Gastroesophageal sphincter (tissue), 4 donors: ENCODE measurements around the gene SCAMP5. TPM values are rescaled to one million over a fixed set of nuclear protein-coding genes. Genes with fewer than 3 reads are reported as not detected.

ENCODE experiments used
- ATAC-seq: fragments of 150-250 bp; one replicate; pipeline ENCODE4 v1.9.1; 2016; ENCODE audit warnings: mild to moderate bottlenecking, moderate library complexity
- H3K27ac ChIP-seq, 4 donors: fragments of 200-600 bp; sonication (generic) in 3 of 4; 1 replicate in 3 of 4; 2 replicates in 1 of 4; pipeline ENCODE4 v1.5.1; 2016 to 2019
- H3K27me3 ChIP-seq: fragments of 200-600 bp; sonication (generic); one replicate; pipeline ENCODE4 v1.5.1; 2019
- H3K36me3 ChIP-seq, 2 donors: fragments of 200-600 bp; sonication (generic); one replicate each; pipeline ENCODE4 v1.5.1; 2019; ENCODE audit warnings: control low read depth in 1 of 2
- H3K4me1 ChIP-seq, 3 donors: fragments of 200-600 bp; sonication (generic); 1 replicate in 2 of 3; 2 replicates in 1 of 3; pipeline ENCODE4 v1.5.1; 2016 to 2019; ENCODE audit warnings: control low read depth in 2 of 3
- H3K4me3 ChIP-seq, 2 donors: fragments of 200-600 bp; sonication (generic); one replicate each; pipeline ENCODE4 v1.5.1; 2019; ENCODE audit warnings: mild to moderate bottlenecking in 1 of 2, moderate library complexity in 1 of 2
- H3K9me3 ChIP-seq, 3 donors: fragments of 200-600 bp; sonication (generic); one replicate each; pipeline ENCODE4 v1.5.1; 2017 to 2019; ENCODE audit warnings: control low read depth in 2 of 3
- CTCF ChIP-seq, 4 experiments: fragments of 200-600 bp in 2 of 4; fragments of 450-650 bp in 2 of 4; sonication (generic) in 1 of 4; IDR thresholded peaks; one replicate each; pipeline ENCODE4 v1.5.1; 2017 to 2019; ENCODE audit warnings: antibody characterized with exemption in 4 of 4, mild to moderate bottlenecking in 2 of 4, moderate library complexity in 2 of 4
- EP300 ChIP-seq: sonication (generic); formaldehyde crosslinking; IDR thresholded peaks from one replicate; pipeline ENCODE4 v1.6.1; 2017; ENCODE audit warnings: antibody characterized with exemption, mild to moderate bottlenecking
- POLR2A ChIP-seq, 2 donors: fragments of 450-650 bp; IDR thresholded peaks; one replicate each; pipeline ENCODE4 v1.6.1; 2017; ENCODE audit warnings: antibody characterized with exemption in 2 of 2, mild to moderate bottlenecking in 2 of 2, moderate library complexity in 1 of 2
- POLR2AphosphoS5 ChIP-seq: sonication (generic); formaldehyde crosslinking; IDR thresholded peaks from one replicate; pipeline ENCODE4 v1.6.1; 2017; ENCODE audit warnings: antibody characterized with exemption
- WGBS, 2 donors: methylation state at CpG; one replicate each; pipeline ENCODE4 v1.1.5; 2018; ENCODE audit warnings: low coverage in 1 of 2; 5-methylcytosine and 5-hydroxymethylcytosine counted together
- total RNA-seq, 4 donors: library from RNA; depleted of rRNA; stranded (reverse); fragments of >200 nt; gene quantifications; one replicate each; pipeline ENCODE4 v1.1.0, GENCODE V29; 2016

The SCAMP5 gene
- total RNA-seq, 4 donors from 2014 or later = 2.2 to 10.1 (median 5.6) TPM

DNA sequence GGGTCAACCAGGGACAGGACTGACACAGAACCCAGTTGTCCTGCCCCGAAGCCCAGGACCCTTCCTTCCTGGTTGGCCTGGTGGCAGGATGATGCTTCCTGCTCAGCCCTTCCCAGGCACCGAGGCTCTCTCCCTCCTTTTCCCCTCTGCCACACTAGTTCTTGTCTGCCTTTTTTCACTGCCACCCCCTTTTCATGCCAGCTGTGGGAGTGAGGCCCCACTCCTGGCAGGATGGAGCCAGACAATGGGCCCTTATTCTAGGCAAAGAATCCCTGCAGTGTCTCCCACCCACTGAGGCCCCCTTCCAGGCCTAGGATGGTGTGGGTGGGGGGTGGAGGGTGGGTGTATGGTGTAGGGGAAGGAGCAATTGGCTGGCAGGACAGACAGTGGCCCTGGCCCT is 1.1 kb upstream of the SCAMP5 start:
- no peak overlapping the region for H3K27ac ChIP-seq
- no peaks in the 10 kb centered on the region for H3K9me3 ChIP-seq
- ATAC-seq = no peak
- no peak for TF ChIP-seq EP300
- no peak for TF ChIP-seq POLR2AphosphoS5
- peaks cover 52% of the 10 kb centered on the region for H3K27me3 ChIP-seq
- H3K4me3 ChIP-seq = no peak overlapping the region
- no peaks in the 10 kb centered on the region for H3K36me3 ChIP-seq
- H3K4me1 ChIP-seq = peaks cover 3 to 21% (median 9%) of the 10 kb centered on the region in 3 donors
- 100% methylated on average over 2 of the region's 2 CpGs; no CpG with 5 or more reads in 1 of the 2 donors for WGBS, 2 donors

- TF ChIP-seq POLR2AphosphoS5 = no peak
- TF ChIP-seq CTCF (IDR thresholded peaks at IDR 0.05) = no peak
- no peak for TF ChIP-seq POLR2A (IDR thresholded peaks at IDR 0.05)
- TF ChIP-seq EP300 = no peak
- WGBS, 2 donors = 40 to 49% methylated on average over 5 of the region's 5 CpGs
- Histone ChIP-seq H3K27ac (no peak overlapping the region), H3K9me3 (no peaks in the 10 kb centered on the region), H3K4me3 (peak overlapping the region in 1 of 2 donors; percentile 64), H3K4me1 (peaks cover 3 to 21% (median 9%) of the 10 kb centered on the region in 3 donors), H3K27me3 (peaks cover 52% of the 10 kb centered on the region), H3K36me3 (no peaks in the 10 kb centered on the region)
- ATAC-seq = no peak
These were observed 678 bp upstream of the SCAMP5 start for GRCh38 chr15:74994685-74995084.

DNA sequence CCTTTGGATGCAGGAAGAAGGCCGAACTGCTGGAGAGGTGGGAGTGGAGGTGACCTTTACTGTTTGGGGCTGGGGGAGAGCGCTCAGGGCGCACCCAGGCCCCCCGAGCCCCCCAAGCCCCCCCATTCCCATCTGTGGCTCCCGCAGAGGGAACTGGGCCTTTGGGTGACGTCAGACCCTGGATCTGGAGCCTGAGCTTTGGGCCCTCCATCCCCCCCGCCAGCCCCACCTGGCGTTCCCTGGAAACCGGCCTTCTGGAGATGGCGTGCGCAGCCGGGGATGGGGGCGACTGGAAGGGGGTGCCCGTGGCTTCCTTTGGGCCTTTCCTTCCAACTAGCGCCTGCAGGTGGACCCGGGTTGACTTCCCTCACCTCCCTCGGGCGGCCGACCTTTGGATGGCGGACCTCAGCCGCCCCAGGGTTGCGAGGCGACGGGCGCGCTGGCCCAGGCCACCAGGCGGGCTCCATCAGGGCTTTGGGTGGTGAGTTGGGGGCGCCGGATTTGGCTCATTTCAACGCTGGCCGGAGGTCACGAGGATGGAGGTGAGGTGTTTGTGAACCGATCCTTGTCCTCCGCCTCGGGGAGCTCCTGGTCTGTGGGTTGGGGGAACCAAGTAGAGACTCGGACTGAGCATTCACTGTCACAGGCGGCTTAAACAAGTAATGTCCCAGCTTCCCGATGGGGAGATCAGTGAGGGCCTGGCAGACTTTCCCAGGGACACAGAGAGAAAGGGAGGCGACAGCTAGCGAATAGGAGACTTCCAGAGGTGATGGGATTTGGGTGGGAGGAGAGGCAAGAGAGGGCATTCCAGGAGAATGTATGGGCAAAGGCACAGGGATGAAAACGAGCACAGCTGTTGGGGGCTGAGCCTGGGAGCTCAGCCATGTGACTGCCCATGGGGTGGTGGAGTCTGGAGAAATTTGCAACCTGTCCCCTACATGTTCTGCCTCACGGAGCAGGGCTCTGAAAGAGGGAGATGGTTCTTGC is 709 bp downstream of the SCAMP5 start:
- ATAC-seq = peak; percentile 39

DNA sequence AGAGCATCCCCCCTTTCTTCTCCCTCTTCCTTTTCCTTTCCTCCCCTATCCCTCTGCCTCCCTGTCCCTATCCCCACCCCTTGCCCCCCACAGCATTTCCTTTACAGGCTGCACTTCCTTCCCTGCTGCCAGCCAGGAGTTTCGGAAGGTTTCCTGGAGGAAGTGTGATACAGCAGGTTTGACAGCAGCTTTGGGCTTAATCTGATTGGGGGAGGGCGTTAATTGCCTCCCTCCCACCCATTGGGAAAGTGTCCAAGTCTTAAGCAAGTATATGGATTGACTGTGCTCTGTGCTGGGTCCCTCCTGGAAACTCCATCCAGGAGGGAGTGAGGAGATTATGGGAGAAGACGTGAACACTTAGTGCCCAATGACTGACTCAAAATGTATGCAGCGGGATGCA is 1.8 kb downstream of the SCAMP5 start:
- peaks cover 3 to 21% (median 9%) of the 10 kb centered on the region in 3 donors for H3K4me1 ChIP-seq
- H3K27ac ChIP-seq = no peak overlapping the region
- 60 to 83% methylated on average over 2 of the region's 4 CpGs for WGBS, 2 donors
- H3K27me3 ChIP-seq = peaks cover 48% of the 10 kb centered on the region
- H3K36me3 ChIP-seq = no peaks in the 10 kb centered on the region
- H3K4me3 ChIP-seq = no peak overlapping the region
- no peak for TF ChIP-seq POLR2A (IDR thresholded peaks at IDR 0.05)
- TF ChIP-seq CTCF (IDR thresholded peaks at IDR 0.05) = no peak
- no peak for TF ChIP-seq POLR2AphosphoS5
- TF ChIP-seq EP300 = no peak
- no peaks in the 10 kb centered on the region for H3K9me3 ChIP-seq
- ATAC-seq = no peak

More for the DNA sequence above, 709 bp downstream of the SCAMP5 start:
- peaks cover 3 to 21% (median 9%) of the 10 kb centered on the region in 3 donors for H3K4me1 ChIP-seq
- peak overlapping the region; percentile 31 to 64 for H3K4me3 ChIP-seq
- H3K27me3 ChIP-seq = peaks cover 52% of the 10 kb centered on the region
- peak overlapping the region in 1 of 4 donors; percentile 51 for H3K27ac ChIP-seq
- H3K36me3 ChIP-seq = no peaks in the 10 kb centered on the region
- no peaks in the 10 kb centered on the region for H3K9me3 ChIP-seq
- TF ChIP-seq POLR2A (IDR thresholded peaks at IDR 0.05) (no peak), EP300 (no peak), POLR2AphosphoS5 (no peak), CTCF (IDR thresholded peaks at IDR 0.05) (no peak)
- 7 to 27% methylated on average over 3 to 4 of the region's 42 CpGs for WGBS, 2 donors

DNA sequence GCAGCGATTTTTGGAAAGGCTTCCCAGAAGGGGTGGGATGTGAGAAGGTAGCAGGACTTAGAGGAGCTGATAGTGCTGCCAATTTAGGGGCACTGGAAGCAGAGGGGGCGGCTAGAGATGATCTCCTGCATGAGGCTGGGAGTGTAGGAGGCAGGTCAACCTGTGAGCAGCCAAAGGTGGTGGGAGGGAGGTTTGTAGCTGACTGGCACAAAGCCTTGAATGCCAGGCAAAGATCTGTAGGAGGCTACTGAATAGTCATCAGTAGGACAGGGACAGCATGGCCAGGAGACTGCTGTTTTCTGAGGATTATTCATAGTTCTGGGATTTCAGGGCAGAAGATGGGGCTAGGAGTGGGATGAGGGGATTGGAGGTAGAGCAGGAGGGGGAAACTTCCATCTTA is 2.2 kb downstream of the SCAMP5 start:
- Histone ChIP-seq H3K27ac (no peak overlapping the region), H3K4me3 (no peak overlapping the region), H3K4me1 (peaks cover 3 to 21% (median 9%) of the 10 kb centered on the region in 3 donors), H3K9me3 (no peaks in the 10 kb centered on the region), H3K27me3 (peaks cover 44% of the 10 kb centered on the region), H3K36me3 (no peaks in the 10 kb centered on the region)
- 58% methylated on average over 2 of the region's 2 CpGs; no CpG with 5 or more reads in 1 of the 2 donors for WGBS, 2 donors
- TF ChIP-seq EP300 = no peak
- no peak for TF ChIP-seq POLR2AphosphoS5
- TF ChIP-seq POLR2A (IDR thresholded peaks at IDR 0.05) = no peak
- no peak for TF ChIP-seq CTCF (IDR thresholded peaks at IDR 0.05)
- ATAC-seq = no peak
